ENCODE measurements around the gene ELAVL1.

- TF ChIP-seq GATA2 (IDR thresholded peaks at IDR 0.05; ENCODE audit: low read depth, low read length) (no peak), GATA3 (IDR thresholded peaks at IDR 0.05; ENCODE audit: low read depth, low read length) (no peak)
Measured at GRCh38 chr19:7942981-7943443, 62.4 kb downstream of the ELAVL1 start.

Measured in SH-SY5Y (cell line).